ENCODE data around the gene KCNIP1. TPM values are rescaled to one million over a fixed set of nuclear protein-coding genes. Genes with fewer than 3 reads are reported as not detected.
A peak's percentile ranks its signal among the peaks of the same experiment; 100 is the strongest.

KCNIP1 gene
- total RNA-seq, 1 donor from 2014 or later: 8.7 TPM

DNA sequence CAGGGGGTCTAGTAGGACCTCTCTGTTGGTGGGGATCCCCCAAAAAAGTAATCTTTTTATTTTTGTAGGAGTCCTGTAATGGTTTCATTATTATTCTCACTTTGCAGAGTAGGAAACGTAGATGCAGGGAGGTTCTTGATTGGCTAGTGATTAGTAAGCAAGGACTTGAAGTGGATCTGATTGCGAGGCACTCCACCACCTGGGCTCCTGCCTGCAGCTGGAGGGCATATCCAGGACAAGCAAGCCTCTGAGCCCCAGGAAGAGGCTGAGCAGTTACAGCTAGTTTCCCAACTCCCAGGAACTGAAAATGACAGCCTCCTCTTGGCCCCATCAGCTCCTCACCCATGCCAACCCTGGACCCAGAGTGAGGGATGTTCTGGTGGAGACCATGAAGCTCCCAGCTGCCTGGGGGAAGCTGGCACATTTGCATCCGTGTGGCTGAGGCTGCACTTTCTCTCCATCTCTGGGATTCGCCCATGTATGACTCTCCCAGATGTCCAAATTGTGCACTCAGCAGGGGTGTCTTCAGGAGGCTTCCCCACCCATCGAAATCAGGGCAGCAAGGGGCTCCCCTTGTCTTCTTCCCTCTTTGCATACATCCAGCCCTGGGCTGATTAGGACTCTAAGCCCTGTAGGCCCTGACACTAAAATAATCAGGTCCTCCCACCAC is 10.2 kb downstream of the KCNIP1 start:
- no peak overlapping the region for H3K27ac Mint-ChIP-seq (ENCODE audit: unreplicated experiment)
- no peaks in the 10 kb centered on the region for H3K36me3 Mint-ChIP-seq (ENCODE audit: low read depth)
- H3K9me3 Mint-ChIP-seq (ENCODE audit: low read depth): no peaks in the 10 kb centered on the region
- peaks cover 13% of the 10 kb centered on the region for H3K4me1 Mint-ChIP-seq (ENCODE audit: low read depth)
- TF ChIP-seq, protein P1, sequence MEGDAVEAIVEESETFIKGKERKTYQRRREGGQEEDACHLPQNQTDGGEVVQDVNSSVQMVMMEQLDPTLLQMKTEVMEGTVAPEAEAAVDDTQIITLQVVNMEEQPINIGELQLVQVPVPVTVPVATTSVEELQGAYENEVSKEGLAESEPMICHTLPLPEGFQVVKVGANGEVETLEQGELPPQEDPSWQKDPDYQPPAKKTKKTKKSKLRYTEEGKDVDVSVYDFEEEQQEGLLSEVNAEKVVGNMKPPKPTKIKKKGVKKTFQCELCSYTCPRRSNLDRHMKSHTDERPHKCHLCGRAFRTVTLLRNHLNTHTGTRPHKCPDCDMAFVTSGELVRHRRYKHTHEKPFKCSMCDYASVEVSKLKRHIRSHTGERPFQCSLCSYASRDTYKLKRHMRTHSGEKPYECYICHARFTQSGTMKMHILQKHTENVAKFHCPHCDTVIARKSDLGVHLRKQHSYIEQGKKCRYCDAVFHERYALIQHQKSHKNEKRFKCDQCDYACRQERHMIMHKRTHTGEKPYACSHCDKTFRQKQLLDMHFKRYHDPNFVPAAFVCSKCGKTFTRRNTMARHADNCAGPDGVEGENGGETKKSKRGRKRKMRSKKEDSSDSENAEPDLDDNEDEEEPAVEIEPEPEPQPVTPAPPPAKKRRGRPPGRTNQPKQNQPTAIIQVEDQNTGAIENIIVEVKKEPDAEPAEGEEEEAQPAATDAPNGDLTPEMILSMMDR (IDR thresholded peaks at IDR 0.05): no peak
- H3K4me3 Mint-ChIP-seq (ENCODE audit: unreplicated experiment): no peak overlapping the region
- H3K27me3 Mint-ChIP-seq (ENCODE audit: low read depth): no peaks in the 10 kb centered on the region
- no peak for DNase-seq (ENCODE audit: low spot score)

DNA sequence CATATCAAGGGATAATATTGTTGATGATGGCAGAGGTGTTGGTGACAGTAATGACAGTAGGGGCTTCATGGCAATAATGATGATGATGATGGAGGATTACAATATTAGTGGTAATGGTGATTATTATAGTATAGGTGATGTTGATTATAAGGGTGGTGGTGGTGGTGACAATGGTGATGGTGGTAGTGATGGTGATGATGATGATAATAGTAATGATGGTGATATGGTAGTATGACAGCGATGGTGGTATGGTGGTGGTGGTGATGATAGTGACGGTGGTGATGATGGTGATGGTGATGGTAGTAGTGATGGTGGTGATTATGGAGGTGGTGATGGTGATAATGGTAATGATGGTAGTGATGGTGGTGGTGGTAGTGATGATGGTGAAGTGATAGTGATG is 13.6 kb downstream of the KCNIP1 start:
- TF ChIP-seq, protein P1 (IDR thresholded peaks at IDR 0.05): no peak
- H3K27ac Mint-ChIP-seq (ENCODE audit: unreplicated experiment): no peak overlapping the region
- peaks cover 11% of the 10 kb centered on the region for H3K4me1 Mint-ChIP-seq (ENCODE audit: low read depth)
- no peak overlapping the region for H3K4me3 Mint-ChIP-seq (ENCODE audit: unreplicated experiment)
- DNase-seq (ENCODE audit: low spot score): no peak
- H3K9me3 Mint-ChIP-seq (ENCODE audit: low read depth): peaks cover 2% of the 10 kb centered on the region
- H3K27me3 Mint-ChIP-seq (ENCODE audit: low read depth): no peaks in the 10 kb centered on the region
- no peaks in the 10 kb centered on the region for H3K36me3 Mint-ChIP-seq (ENCODE audit: low read depth)

DNA sequence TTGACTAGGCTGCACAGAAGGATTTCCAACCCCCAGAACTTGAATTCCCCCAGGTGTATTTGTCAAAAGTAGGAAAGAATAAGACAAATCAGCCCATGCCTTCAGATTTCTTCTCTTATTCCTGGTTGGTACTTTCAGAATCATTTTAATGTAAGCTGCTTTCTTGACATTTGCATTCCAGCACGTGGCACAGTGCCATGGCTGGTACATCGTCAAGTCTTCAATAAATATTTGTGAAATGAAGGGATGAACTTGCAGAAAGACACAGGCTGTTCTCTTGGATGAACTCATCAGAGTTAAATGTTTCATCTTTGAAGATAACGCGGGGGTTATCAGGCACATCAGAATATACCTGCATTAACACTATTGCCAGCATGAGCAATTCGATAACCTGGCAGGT is 14.5 kb downstream of the KCNIP1 start:
- TF ChIP-seq, protein P1 (IDR thresholded peaks at IDR 0.05): no peak

DNA sequence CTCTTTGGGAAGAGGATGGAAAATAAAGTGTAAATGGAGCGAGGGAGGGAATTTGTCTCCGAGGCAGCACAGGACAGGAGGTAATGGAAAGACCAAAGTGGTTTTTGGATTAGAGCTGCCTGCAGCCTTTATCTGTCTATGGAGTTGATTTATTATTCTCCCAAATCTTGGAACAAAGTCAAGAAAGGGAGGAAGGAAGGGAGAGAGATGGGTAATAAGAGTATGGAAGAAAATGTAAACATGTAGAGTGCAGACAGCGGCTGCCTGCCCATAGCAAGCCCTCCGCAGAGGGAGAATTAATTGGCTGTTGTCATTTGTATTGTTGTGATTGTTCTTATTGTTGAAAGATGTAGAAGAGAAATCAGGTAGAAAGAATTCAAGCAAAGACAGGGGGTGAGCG is 15.7 kb downstream of the KCNIP1 start:
- Mint-ChIP-seq H3K27ac (ENCODE audit: unreplicated experiment) (peak overlapping the region; percentile 70), H3K4me3 (ENCODE audit: unreplicated experiment) (no peak overlapping the region), H3K4me1 (ENCODE audit: low read depth) (peaks cover 27% of the 10 kb centered on the region), H3K36me3 (ENCODE audit: low read depth) (no peaks in the 10 kb centered on the region), H3K9me3 (ENCODE audit: low read depth) (peaks cover 2% of the 10 kb centered on the region), H3K27me3 (ENCODE audit: low read depth) (no peaks in the 10 kb centered on the region)
- no peak for DNase-seq (ENCODE audit: low spot score)
- TF ChIP-seq, protein P1 (IDR thresholded peaks at IDR 0.05): no peak

More for the DNA sequence above, 14.5 kb downstream of the KCNIP1 start:
- DNase-seq (ENCODE audit: low spot score): no peak
- Mint-ChIP-seq H3K9me3 (ENCODE audit: low read depth) (peaks cover 2% of the 10 kb centered on the region), H3K4me1 (ENCODE audit: low read depth) (peaks cover 20% of the 10 kb centered on the region), H3K27ac (ENCODE audit: unreplicated experiment) (no peak overlapping the region), H3K4me3 (ENCODE audit: unreplicated experiment) (no peak overlapping the region), H3K36me3 (ENCODE audit: low read depth) (no peaks in the 10 kb centered on the region), H3K27me3 (ENCODE audit: low read depth) (no peaks in the 10 kb centered on the region)

DNA sequence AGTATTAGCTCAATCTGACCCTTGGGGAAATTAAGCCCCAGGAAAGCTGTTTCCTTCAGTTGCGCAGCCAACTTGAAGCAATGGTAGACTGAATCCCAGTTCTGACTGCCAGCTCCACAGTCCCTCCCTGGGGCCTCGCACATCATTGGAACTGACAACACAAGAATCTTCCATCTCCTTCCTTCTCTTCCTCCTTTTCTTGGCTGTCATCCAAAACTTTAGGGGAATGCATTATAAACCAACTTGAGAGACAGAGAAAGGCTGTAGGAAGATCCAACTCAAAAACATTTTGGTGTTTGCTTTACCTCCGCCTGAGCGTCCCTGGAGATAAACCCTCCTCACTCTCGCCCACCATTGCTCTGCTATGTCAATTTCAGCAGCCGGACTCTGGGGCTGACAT is 16.6 kb downstream of the KCNIP1 start:
- H3K9me3 Mint-ChIP-seq (ENCODE audit: low read depth): peaks cover 2% of the 10 kb centered on the region
- TF ChIP-seq, protein P1 (IDR thresholded peaks at IDR 0.05): no peak
- H3K27me3 Mint-ChIP-seq (ENCODE audit: low read depth): no peaks in the 10 kb centered on the region
- H3K4me3 Mint-ChIP-seq (ENCODE audit: unreplicated experiment): no peak overlapping the region
- DNase-seq (ENCODE audit: low spot score): no peak
- peak overlapping the region; percentile 42 for H3K27ac Mint-ChIP-seq (ENCODE audit: unreplicated experiment)
- peaks cover 26% of the 10 kb centered on the region for H3K4me1 Mint-ChIP-seq (ENCODE audit: low read depth)
- H3K36me3 Mint-ChIP-seq (ENCODE audit: low read depth): no peaks in the 10 kb centered on the region
